Prostate gland (tissue), 2 donors: Measurements from ENCODE around the gene SHISA2.

Experiments
- CTCF ChIP-seq, 4 experiments: fragments of 200-600 bp in 2 of 4; fragments of 450-650 bp in 2 of 4; sonication (generic) in 2 of 4; IDR thresholded peaks; 1 replicate in 3 of 4; 2 replicates in 1 of 4; pipeline ENCODE4 v1.5.1; 2016 to 2019; ENCODE audit warnings: antibody characterized with exemption in 4 of 4, mild to moderate bottlenecking in 2 of 4, moderate library complexity in 2 of 4
- POLR2A ChIP-seq: fragments of 450-650 bp; IDR thresholded peaks from one replicate; pipeline ENCODE4 v1.6.1; 2016; ENCODE audit warnings: antibody characterized with exemption, mild to moderate bottlenecking
- POLR2AphosphoS5 ChIP-seq: sonication (generic); formaldehyde crosslinking; IDR thresholded peaks from one replicate; pipeline ENCODE4 v1.6.1; 2017; ENCODE audit warnings: antibody characterized with exemption

- TF ChIP-seq CTCF (IDR thresholded peaks at IDR 0.05) (no peak), POLR2A (no peak), POLR2AphosphoS5 (no peak)
Measured at GRCh38 chr13:26045142-26045541, 6.7 kb downstream of the SHISA2 start.
